HG02763 (cell line): ENCODE results near the gene SND1.

ENCODE experiments used
- ATAC-seq: cut with Tn5 transposase; IDR thresholded peaks from one replicate; pipeline ENCODE4 v1.9.1; 2021; ENCODE audit warnings: mild to moderate bottlenecking, moderate library complexity; ENCODE audit not compliant: unreplicated experiment

SND1 gene

DNA sequence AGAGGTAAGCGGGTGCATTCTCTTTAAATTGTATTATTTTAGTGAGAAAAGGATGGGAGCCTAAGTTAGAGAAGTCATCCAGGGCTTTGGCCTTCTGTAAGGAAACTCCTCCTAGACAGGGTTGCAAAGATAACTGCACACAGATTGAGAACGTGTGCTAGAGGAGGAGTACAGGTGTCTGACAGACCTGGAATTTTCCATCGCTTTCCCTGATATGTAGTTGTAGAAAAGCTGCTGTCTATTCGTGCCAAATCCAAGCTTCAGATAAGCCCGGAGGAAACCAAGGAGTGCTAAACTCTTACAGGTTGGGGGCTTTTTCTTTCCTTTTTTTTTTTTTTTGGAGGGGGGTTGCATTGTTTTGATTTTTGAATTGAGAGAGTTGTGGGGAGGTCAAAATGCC is 356.1 kb downstream of the SND1 start:
- ATAC-seq = no peak

DNA sequence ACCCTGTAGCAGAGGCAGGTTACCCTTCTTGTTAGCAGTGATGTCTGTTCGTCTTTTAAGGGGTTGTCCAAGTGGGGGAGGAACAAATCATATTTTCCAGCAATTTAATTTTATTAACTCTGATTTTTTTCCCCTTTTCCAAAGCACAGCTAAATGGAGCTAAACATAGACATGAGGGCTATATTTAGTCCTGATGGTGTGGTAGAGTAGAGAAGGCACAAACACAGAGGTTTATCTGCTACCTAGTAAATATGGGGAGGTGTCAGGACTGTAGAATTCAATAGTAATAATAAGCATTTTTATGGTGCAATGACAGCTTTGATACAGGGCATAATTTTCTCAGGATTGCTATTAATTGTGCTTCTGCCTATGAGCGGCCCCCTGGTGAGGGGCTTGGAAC is 356.8 kb downstream of the SND1 start:
- no peak for ATAC-seq

DNA sequence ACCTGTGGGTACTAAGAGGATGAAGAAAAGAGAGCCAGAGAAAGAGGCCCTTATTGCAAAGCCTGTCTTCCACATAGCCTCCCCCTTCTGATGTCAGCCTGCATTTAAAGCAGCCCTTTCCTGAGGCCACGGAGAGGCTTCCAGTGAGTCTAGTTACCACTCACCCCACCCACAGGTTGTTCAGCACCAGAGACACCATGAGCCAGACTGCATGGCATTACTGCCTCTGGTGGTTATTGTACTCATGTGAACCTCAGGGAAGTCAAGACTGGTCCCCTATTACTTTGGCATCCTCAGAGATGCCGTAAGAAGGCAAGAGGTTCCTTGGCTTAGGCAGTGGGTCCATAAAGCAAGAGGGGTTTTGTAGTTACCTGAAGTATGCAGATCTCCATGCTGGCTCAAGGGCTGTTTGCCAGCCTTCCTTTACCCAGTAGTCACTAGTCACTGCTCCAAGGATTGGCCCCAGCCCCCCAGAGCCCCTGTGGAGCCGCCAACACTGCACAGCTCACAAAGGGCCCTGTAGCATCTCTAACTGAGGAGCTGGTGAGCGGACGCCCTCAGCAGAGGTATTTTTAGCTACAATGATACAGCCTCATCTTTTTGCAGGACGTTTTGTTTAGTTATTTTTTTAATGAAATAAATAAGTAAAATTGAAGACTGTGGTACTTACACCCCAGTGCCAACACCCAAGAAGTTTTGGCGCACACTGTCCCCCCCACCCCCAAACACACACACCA is 358.6 kb downstream of the SND1 start:
- no peak for ATAC-seq

DNA sequence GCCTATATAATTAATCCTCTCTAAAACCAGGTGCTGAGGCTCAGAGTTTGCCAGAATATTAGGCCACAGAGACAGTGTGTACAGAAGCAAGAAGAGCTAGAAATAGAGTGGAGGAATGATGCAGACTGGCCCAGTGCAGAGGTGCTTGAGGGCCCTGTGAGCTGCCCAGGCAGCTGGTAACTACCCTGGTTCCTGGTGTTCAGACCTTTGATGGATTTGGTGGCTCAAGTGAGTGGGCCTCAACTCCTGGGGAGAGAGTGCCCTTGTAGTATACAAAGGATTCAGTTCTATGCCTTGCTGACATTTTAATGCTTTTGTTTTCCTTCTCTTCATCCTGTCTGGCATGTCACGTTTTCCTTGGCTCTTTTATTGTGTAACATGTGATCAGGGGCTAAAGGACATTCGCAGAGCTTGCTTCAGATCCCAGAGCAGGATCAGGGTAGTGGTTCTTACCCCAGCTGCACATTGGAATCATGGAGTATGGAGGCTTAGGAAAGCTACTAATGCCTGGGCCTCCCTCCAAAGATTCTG is 359.2 kb downstream of the SND1 start:
- ATAC-seq = no peak

DNA sequence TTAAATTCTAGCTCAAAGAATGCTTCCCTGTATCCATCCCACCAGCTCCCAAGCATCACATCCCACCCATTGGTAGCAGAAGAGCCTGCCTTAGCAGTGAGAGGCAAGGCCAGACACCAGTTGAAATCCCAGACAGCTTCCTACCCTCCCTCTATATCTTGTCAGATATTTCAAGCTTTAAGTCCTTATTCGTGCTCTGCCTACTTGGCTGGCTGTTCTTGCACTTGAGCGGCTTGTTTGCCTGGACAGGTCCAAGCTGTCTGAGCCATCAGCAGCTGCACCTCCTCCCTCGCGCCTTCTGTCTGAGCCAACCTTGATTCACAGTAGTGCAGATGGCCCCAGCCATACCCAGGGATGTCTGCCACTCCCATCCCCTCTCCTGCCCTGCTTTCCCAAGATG is 362.8 kb downstream of the SND1 start:
- ATAC-seq = no peak

DNA sequence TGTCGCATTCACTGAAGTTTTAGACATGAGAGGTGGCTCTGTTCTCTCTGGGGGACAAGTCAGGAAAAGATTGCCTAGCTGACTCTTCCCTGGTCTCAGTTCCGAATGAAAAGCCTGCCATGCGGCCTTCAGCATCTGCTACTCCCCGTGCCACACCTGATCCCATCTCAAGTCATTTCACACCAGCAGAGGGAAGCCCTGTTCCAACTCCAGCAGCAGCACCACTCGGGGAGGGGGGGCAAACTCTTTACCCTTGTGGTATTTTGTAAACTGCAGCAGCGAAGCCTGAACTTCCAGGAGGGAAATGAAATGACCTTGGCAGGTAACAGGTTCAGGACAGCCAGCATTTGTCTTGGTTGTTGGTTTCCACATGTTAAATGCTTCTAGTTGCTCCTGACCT is 365.5 kb downstream of the SND1 start:
- ATAC-seq = no peak

DNA sequence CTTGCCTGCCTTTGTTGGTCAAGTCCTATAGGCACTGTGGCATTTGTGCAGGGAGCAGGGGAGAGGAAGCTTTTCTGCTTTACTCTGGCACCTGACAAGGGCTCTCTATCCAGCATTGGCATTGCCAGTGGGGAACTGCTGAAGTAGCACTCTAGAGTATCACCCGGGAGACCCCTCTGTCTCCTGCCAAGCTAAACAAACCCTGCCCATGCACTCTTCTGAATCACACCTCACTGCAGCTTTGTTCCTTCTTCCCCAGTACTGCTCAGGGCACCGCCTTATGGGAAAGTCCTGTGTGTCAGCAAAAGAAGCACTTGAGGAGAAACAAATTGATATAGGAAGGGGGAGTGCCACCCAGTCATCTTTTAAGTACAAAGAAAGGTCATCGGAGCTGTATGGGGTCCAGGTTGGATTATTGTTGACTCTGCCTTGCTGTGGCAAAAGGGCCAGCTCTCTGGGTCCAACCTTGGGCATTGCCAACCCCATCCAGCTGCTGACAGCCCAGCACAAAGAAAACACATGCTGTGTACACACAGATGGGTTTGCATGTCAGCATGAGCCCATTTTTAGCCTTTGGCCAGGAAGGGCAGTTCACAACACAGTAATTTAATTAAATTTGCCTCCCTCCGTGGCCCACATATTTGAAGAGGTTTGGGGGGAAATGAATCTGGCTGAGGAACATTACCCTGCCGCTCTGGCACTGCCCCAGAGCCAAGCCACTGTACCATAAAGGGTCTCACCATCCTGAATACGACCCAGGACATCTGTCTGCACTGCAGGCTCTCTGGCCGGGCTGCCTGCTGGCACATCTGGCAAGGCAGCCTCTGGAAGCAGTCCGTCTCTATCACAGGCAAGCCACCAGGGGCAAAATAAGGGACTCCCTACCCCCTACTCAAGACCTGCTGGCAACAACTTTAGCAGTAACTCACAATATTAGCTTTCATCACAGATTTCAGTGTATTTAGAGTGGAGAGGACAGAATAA is 366.2 kb downstream of the SND1 start:
- ATAC-seq = no peak

DNA sequence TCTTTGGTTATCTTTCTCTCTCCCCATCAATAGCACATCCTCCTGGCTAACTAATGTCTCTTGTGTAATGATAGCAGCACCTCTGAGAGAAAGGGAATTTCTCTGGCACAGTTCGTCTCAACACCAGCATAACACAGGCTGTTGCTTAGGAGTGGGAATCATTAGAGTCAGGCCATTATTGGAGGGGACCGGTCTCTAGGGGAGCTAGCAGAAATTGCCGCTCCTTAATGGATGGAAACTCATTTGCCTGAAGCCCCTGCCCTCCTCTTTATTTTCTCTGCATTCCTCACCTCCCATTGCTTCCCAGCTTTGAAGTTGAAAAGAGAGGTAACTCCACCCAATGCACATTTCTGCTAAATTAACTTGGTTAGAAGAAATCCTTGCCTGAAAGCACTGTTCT is 367.3 kb downstream of the SND1 start:
- no peak for ATAC-seq

DNA sequence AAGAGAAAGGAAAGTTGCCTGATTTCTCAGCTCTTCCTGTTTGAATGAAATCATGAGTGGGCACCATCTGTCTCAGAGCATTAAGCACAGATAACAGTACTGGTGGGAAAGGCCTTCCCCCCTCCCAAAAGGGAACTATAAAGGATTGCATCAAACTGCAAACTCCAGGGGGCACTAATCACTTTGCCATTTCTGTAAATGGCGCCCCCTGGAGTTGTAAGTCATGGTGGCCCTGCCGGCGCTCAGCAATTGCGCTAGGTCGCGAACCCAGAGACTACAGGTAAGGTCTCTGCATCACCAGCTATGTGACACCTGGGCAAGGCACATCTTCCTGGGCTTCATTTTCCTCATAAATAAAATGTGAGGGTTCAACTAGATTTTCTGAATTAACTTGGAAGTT is 368.2 kb downstream of the SND1 start:
- ATAC-seq = no peak

DNA sequence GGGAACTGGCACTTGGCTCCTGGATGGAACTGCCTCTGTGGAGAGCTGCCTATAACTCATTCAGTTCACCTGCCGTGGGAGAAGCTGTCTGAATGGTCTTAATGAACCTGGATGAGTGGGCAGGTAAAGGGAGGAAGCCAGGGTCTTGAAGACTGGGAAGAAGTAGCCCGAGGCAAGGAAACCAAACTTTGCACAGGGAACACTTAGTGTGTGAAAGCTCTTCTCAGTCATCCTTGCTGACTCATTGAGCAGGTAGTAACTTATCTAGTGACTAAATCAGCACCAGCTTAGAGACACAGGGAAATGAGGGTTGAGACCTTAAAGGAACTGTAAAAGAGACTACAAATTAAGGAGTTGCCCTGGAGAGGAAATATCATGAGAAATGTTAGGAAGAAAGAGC is 369.4 kb downstream of the SND1 start:
- no peak for ATAC-seq

DNA sequence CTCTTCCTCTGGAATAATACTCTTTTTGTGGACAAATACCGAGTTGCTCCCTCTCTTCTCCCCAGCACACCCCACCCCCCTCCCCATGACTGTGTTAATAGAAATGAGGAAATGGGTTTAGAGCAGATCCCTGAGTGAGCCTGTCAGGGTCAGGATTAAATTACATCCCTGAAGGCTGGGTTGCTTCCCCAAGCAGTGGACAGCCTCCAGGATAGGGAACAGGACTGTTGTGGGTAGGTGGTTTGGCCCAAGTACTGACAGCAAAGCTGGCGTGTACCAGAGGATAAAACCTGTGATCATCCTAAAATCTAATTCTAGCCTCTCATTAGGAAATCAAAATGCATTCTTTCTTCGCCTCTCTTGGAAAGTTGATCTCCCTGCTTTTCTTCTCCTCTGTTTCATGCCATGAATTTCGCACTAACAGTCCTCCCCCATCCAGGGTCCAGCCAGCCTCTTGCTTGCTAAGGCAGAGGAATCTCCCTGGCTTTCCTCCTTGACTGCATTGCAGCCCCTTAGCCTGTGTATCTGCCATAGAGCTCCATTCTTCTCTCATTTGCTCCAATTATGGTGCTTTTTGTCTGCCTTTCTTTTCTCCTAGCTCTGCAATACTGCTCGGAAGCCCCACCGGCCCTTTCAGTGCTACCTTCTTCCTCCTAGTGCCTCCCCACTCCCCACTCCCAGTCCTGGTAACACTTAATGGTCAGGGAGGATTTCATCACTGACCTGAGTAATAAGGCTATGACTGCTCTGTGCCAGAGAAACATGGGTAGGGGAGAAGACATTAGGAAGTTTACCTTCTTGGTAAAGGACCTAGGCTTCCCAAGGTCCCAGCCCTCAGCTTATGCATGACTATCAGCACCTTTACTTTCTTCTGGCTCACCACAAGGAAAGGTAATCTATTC is 370.9 kb downstream of the SND1 start:
- no peak for ATAC-seq

DNA sequence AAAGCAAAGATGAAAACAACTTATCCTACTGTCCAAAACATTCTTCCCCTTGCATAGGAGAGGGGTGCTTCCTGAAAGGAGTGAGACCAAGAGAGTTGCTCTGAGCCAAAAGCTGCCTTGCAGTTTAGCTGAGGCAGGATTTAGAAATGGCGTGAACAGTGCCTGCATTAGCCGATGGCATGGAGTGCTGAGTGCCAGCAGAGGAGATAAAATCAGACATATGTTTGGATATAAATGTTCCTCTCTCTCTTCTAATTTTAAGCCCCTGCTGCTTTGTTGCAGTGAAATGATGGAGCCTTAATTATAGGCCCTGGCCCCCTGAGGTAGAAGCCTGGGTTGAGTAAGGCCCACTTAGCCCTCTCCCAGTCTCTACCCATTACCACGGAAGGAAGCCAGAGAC is 372.2 kb downstream of the SND1 start:
- ATAC-seq = no peak

DNA sequence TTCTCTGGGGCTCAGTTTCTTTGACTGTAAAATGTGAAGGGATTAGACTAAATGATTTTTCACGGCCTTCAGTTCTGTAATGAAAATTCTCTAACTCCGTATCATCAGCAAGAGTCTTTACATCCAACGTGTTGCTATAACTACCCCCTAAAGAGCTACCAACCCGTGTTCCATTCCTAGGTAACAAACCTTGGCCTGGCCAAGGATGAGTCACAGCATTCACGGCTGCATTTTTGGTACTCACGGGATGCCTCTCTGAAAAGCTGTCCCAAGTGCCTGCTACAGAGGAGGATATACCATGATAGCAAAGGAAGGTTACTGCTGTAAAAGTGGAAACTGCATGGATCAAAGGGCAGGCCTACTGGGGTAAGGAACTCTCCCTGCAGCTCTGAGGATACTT is 373.4 kb downstream of the SND1 start:
- no peak for ATAC-seq

DNA sequence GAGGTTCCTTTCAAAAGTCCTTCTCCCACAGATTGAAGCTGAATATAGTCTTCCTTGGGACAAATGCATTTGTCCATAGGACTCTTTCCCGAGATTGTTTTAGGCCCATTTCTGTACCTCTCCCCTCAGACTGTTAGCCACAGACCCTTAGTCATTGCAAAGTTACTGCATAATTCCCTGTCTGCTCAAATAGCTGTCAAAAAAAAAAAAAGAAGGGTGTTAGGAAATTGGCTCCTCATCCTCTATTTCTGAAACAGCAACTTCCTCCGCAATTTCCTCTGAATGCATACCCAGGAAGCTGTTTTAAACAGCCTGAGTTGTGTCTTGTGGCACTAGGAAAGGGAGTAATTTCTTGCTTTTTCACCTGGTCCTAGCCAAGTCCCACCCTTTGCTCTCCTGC is 373.8 kb downstream of the SND1 start:
- ATAC-seq = no peak

DNA sequence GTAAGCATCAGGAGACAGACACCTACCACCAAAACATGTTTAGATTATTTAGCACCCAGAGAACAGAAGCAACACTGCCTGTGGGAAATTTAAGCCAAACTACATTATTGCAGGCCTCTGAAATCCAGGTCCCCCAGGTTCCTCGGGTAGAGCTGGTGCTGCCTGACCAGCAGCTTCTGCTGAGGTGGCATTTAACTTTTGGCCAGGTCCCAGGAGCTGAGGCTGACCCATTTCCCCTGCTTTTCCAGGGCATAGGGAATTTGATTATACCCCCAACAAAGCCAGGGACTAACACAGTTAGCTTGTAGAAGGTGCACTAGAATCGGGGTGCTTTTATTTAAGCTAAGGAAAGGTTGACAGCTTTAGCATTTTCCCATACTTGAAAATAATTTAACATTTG is 374.6 kb downstream of the SND1 start:
- no peak for ATAC-seq

DNA sequence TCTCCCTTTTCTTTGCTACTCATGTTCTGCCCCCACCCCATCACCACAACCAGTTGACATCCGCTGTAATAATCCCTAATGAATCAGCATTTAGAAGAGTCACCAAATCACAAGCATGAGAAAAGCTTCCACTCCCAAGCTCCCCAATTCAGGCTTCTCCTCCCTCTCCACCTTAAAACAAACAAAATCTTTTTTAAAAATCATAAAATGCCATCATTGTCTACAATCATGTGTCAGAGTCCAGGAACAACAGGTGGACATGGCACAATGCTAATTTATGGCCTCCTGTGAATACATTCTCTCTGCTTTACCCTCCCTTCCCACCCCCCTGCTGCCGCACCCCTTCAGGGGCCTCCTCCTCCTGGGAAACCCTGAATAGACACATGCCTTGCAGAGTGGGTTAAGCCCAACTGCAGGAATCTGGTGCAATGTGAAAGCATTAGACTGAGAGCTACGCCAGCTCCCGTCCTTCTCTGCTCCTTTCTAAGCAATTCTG is 375.5 kb downstream of the SND1 start:
- no peak for ATAC-seq

DNA sequence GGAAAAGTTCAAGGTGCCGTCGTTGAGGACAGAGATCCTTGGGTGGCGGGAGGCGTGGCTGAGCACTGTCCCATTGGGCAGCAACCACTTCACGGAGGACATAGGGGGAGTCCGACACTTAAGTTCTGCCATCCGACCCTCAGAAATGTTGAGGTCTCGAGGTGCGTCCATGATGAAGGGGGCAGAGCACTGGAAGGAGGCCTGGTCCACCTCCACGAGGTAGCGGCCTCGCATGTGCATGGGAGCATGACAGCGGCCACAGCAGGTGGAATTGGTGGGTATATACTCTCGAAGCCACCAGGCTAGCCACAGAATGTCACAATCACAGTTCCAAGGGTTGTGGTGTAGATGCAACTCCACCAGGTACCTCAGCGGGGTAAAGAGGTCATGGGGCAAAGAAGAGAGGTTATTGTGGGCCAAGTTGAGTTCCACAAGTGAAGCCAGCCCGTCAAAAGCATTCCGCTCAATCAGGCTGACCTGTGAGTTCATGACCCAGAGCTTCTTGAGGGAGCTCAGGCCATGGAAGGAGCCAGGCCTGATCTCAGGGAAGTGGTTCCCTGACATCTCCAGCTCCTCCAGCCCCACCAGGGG is 377.5 kb downstream of the SND1 start:
- ATAC-seq = no peak

DNA sequence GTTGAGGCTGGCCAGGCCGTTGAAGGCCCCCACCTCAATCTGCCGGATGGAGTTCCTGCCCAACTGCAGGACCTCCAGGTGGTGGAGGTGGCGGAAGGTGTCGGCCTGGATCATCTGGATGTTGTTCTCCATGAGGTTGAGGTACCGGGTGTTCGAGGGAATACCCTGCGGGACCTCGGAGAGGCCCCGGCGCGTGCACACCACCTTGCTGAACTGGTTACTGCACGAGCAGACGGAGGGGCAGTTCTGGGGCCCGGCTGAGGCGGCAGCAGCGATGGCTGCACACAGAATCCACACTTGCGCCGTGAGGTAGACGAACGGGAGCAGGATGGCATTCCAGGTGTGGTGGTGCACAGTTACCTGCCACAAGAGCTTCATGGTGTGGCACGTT is 378.3 kb downstream of the SND1 start:
- ATAC-seq = no peak

DNA sequence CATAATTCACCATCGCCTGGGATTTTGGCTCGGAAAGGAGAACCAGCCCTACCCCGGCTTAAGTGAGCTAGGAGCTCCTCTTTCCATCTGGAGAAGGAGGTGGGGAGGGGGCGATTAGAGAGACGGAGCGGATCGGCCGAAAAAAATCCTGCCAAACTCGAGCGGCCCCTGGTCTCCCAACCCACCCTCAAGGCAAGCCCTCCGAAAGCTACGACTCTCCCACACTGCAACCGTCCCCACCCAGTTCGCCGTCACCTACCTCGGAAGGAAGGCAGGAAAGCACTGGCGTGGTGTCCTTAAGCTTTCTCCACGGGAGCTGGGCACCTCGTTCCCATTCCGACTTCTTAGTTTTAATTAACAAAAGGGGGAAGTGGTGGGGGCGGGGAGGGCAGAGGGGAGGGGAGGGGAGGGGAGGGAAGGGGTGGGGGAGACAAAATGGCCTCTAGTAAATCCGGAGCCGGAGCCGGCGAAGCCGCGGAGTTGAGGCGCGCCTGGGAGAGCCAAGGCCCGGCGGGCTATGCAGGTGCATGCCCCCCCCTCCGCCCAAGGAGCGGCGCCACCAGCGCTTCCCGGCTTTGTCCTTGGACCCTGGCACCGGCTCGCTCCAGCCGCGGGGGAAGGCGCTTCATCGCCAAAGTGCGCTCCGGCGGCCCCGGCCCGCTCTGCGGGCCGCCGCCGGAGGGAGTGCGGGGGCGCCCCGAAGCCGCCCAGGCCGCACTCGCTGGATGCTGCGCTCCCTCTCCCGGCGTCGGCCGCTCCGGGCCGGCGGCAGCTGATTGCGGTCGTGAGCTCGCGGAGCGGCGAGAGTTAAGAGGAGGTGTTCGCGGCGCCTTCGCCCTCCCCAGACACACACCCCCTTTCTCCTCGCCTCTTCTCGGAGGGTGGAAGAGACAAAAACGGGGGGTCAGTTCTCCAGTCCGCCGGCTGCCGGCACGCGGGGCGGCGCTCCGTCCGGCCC is 378.9 kb downstream of the SND1 start, which contains the start of gene LRRC4:
Gene LRRC4 (minus strand): TSS at position 784 of the 958 bp plus-strand sequence. CDS start 797 bp downstream, outside the sequence.
- ATAC-seq = peak; percentile 33
